ENCODE measurements around the gene ECHDC3.

ECHDC3 gene

DNA sequence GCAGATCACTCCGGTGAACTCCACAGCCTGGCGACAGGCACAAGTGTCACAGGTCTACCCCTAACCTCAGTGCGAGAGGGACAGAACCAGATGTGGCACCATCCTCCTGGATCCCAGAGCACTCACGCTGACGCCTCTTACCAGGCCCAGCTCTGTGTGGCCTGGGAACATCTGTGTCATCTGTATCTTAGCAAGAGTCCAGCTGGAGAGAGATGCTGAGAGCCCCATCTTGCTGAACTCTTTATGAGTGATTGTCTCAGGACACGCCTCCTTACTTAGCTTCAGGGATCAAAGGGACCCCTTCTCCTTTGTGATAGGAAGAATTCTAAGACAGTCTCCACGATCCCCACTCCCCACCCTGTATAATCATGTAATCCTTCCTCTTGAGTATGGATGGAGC is 71.0 kb downstream of the ECHDC3 start:
- H3K4me3 ChIP-seq (ENCODE audit: low read length) = no peak overlapping the region
- DNase-seq (ENCODE audit: low read depth) = no peak
- TF ChIP-seq, protein P1, sequence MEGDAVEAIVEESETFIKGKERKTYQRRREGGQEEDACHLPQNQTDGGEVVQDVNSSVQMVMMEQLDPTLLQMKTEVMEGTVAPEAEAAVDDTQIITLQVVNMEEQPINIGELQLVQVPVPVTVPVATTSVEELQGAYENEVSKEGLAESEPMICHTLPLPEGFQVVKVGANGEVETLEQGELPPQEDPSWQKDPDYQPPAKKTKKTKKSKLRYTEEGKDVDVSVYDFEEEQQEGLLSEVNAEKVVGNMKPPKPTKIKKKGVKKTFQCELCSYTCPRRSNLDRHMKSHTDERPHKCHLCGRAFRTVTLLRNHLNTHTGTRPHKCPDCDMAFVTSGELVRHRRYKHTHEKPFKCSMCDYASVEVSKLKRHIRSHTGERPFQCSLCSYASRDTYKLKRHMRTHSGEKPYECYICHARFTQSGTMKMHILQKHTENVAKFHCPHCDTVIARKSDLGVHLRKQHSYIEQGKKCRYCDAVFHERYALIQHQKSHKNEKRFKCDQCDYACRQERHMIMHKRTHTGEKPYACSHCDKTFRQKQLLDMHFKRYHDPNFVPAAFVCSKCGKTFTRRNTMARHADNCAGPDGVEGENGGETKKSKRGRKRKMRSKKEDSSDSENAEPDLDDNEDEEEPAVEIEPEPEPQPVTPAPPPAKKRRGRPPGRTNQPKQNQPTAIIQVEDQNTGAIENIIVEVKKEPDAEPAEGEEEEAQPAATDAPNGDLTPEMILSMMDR (conservative IDR thresholded peaks at IDR 0.05; ENCODE audit: low read length) = no peak
